ENCODE measurements around the gene GPNMB. TPM values are rescaled to one million over a fixed set of nuclear protein-coding genes. Genes with fewer than 3 reads are reported as not detected.

GPNMB gene
- total and polyA plus RNA-seq, 2 of the 13 experiments (the other 11 are each of a cell fraction or from before 2014, with no cell fraction given) = 1.1 to 1.6 TPM

- TF ChIP-seq ZNF18 (CRISPR knock-in tag; IDR thresholded peaks at IDR 0.05; ENCODE audit: insufficient replicate concordance) (no peak), KAT2B (IDR thresholded peaks at IDR 0.05; ENCODE audit: borderline replicate concordance, low read depth, low read length) (no peak), RFXAP (CRISPR knock-in tag; IDR thresholded peaks at IDR 0.05; ENCODE audit: borderline replicate concordance) (no peak), MLLT10 (CRISPR knock-in tag; IDR thresholded peaks at IDR 0.05) (no peak), XRCC5 (optimal IDR thresholded peaks at IDR 0.05; ENCODE audit: low read length) (no peak), ZNF589 (CRISPR knock-in tag; conservative IDR thresholded peaks at IDR 0.05) (no peak)
These were observed 15.9 kb upstream of the GPNMB start (continued) for GRCh38 chr7:23230641-23231101.

GRCh38 chr7:23232966-23233365 is 13.6 kb upstream of the GPNMB start:
- intact Hi-C loops (cut with micrococcal nuclease; ENCODE audit: unreplicated experiment) (no loop called here), in situ Hi-C loops (cut with HindIII; ENCODE audit: extremely low pct_ligation_motif_present, low pct_unique_long_range_greater_than_20kb) (no loop called here)
- no peaks in the 10 kb centered on the region for H3K9me3 ChIP-seq (ENCODE audit: low read length)
- no peak for TF ChIP-seq TAF15 (IDR thresholded peaks at IDR 0.05; ENCODE audit: low read depth, low read length, poor library complexity, severe bottlenecking)
- FAIRE-seq (no peak), DNase-seq (ENCODE audit: low spot score) (no peak), ATAC-seq (no peak)
- H3K36me3 ChIP-seq (replicated peaks in 1 of 2; ENCODE audit: control insufficient read depth in 1 of 2, insufficient read depth in 2 of 2, low read length in 2 of 2) = no peaks in the 10 kb centered on the region
- H3K79me2 ChIP-seq (ENCODE audit: insufficient read depth, low read length) = no peaks in the 10 kb centered on the region
- H3K27me3 ChIP-seq (ENCODE audit: control insufficient read depth in 1 of 2, insufficient read depth in 2 of 2, low read length in 2 of 2) = peaks cover 0 to 18% of the 10 kb centered on the region in 2 experiments; a peak in 1 of 5 replicates
- no peak overlapping the region for H3K27ac ChIP-seq (ENCODE audit: extremely low read length, insufficient read depth, low read length)
- BruUV-seq (replicated peaks) = no TSS peak
- no peak overlapping the region for H3K9ac ChIP-seq (ENCODE audit: insufficient read depth, low read depth, low read length)
- H3K4me2 ChIP-seq (ENCODE audit: low read depth, low read length) = no peak overlapping the region
- POLR2A ChIA-PET = no interaction called here
- no peaks in the 10 kb centered on the region for H3K4me1 ChIP-seq (ENCODE audit: insufficient read depth, low read length)
- H2AFZ ChIP-seq (ENCODE audit: low read length) = no peak overlapping the region
- WGBS (ENCODE audit: low lambda C conversion rate) = 34% methylated on average over 3 of the region's 3 CpGs
- CTCF ChIA-PET (ENCODE audit: low intra/inter-chr PET ratio, low total read pairs) = no interaction called here
- no peaks in the 10 kb centered on the region for H4K20me1 ChIP-seq (ENCODE audit: insufficient read depth, low read length)
- no peak overlapping the region for H3K4me3 ChIP-seq (replicated peaks in 1 of 3; ENCODE audit: insufficient read depth in 1 of 3, low read depth in 2 of 3, low read length in 3 of 3)

Data from HepG2 (cell line).